ENCODE measurements around the gene PIM2. TPM values are rescaled to one million over a fixed set of nuclear protein-coding genes. Genes with fewer than 3 reads are reported as not detected.

PIM2 gene
- polyA plus RNA-seq, 1 of the 3 experiments (the other 2 are of a cell fraction), result 12.3 TPM

DNA sequence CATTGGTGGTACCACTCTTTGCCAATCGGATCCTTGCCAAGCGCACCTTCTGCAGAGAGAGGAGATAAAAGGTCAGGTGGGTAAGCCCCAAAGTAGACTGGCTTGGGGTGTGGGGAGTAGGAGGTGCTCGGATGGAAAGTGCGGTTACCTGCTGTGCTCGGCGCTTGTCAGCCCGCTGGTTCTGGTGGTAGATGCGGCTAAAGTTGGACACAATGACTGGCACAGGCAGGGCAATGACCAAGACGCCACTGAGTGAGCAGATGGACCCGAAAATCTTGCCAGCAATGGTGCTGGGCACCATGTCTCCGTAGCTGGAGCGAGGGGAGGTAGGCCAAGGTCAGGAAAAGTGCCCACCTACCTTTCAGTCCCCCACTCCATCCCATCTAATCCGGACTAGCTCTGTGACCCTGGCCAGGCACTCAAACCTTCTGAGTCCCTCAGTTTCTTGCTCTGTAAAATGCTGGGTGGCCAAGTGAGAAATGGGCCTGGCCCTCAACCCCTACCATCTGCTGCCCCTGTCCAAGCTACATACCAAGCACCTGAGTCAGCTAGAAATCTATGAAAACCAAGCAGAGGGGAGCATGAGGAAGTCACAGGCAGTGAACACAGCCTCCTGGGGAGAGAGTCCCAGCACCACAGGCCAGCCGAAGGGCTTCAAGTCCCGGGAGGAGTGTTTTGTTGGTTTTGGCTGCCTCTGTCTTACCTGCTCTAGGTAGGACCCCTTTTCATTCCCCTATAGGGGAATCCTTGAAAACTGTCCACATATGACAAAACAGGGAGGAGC, 48.2 kb upstream of the PIM2 start:
- Histone ChIP-seq H3K27ac (ENCODE audit: low read depth in 2 of 2, low read length in 1 of 2) (no peak overlapping the region; a peak in 2 of 4 replicates), H3K4me3 (ENCODE audit: low read depth in 2 of 2, low read length in 1 of 2) (no peak overlapping the region), H3K79me2 (ENCODE audit: insufficient read depth) (no peaks in the 10 kb centered on the region), H2AFZ (ENCODE audit: low read depth) (peak overlapping the region; percentile 21; the same call in 1 of the 2 replicates), H3F3A (replicated peaks; ENCODE audit: insufficient read depth) (no peaks in the 10 kb centered on the region), H3K4me1 (ENCODE audit: control insufficient read depth in 1 of 2, insufficient read depth in 2 of 2, low read depth in 1 of 2, low read length in 1 of 2) (peaks cover 0 to 11% of the 10 kb centered on the region in 2 experiments; a peak in 1 of 4 replicates), H3K9me3 (no peaks in the 10 kb centered on the region), H4K20me1 (ENCODE audit: insufficient read depth) (no peaks in the 10 kb centered on the region), H3K9ac (no peak overlapping the region), H3K4me2 (0 out of 2 replicates have a peak overlapping the region, but pooled peaks have one; percentile 27), H3K36me3 (replicated peaks in 1 of 2; ENCODE audit: control insufficient read depth in 1 of 2, insufficient read depth in 2 of 2, low read length in 1 of 2) (no peaks in the 10 kb centered on the region), H3K27me3 (ENCODE audit: insufficient read depth) (peaks cover 24% of the 10 kb centered on the region; the same call in 1 of the 2 replicates), H3K9me2 (no peaks in the 10 kb centered on the region)
- 57% methylated on average over 13 of the region's 15 CpGs for WGBS (ENCODE audit: low lambda C conversion rate)
- POLR2A ChIA-PET, result no interaction called here
- TF ChIP-seq JUND (IDR thresholded peaks at IDR 0.05), result peak; percentile 30; the same call in 1 of the 2 replicates
- TF ChIP-seq RCOR1 (IDR thresholded peaks at IDR 0.05; ENCODE audit: low read length), result no peak
- DNase-seq, result no peak
- CTCF ChIA-PET, result interaction anchor here (1.3 to 1.4 kb wide), 2 partner anchors 63 to 77 kb away, joined by 3 to 4 read pairs; no protein-coding TSS in a partner anchor

DNA sequence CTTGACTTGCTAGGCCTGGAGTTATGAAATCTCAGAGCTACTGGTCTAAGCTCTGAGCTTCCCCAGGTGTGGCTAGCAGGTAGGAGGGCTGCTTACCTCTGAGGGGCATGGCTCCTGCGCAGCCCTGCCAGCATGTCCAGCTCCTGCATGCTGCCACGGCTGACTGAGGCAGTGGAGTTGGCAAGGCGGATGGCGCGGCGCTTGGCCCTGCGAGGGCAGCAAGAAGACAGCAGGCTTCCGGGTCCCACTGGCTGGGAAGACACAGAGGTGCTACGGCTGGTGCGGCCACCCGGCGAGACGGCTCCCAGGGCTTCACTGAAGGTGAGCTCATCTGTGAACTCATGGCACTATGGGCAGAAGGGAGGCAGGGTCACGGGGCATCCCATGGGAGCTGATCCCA, 47.1 kb upstream of the PIM2 start:
- Histone ChIP-seq H3K4me2 (no peak overlapping the region), H4K20me1 (ENCODE audit: insufficient read depth) (no peaks in the 10 kb centered on the region), H2AFZ (ENCODE audit: low read depth) (no peak overlapping the region), H3K9ac (no peak overlapping the region), H3K4me3 (ENCODE audit: low read depth in 2 of 2, low read length in 1 of 2) (no peak overlapping the region), H3K9me2 (no peaks in the 10 kb centered on the region), H3K36me3 (replicated peaks in 1 of 2; ENCODE audit: control insufficient read depth in 1 of 2, insufficient read depth in 2 of 2, low read length in 1 of 2) (no peaks in the 10 kb centered on the region), H3K79me2 (ENCODE audit: insufficient read depth) (no peaks in the 10 kb centered on the region), H3K27ac (ENCODE audit: low read depth in 2 of 2, low read length in 1 of 2) (no peak overlapping the region), H3K9me3 (no peaks in the 10 kb centered on the region), H3K27me3 (ENCODE audit: insufficient read depth) (peaks cover 24% of the 10 kb centered on the region; the same call in 1 of the 2 replicates), H3K4me1 (ENCODE audit: control insufficient read depth in 1 of 2, insufficient read depth in 2 of 2, low read depth in 1 of 2, low read length in 1 of 2) (peaks cover 0 to 12% of the 10 kb centered on the region in 2 experiments; a peak in 1 of 4 replicates), H3F3A (replicated peaks; ENCODE audit: insufficient read depth) (no peaks in the 10 kb centered on the region)
- DNase-seq, result no peak
- TF ChIP-seq, protein P1, sequence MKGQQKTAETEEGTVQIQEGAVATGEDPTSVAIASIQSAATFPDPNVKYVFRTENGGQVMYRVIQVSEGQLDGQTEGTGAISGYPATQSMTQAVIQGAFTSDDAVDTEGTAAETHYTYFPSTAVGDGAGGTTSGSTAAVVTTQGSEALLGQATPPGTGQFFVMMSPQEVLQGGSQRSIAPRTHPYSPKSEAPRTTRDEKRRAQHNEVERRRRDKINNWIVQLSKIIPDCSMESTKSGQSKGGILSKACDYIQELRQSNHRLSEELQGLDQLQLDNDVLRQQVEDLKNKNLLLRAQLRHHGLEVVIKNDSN (IDR thresholded peaks at IDR 0.05; ENCODE audit: borderline replicate concordance, low read depth), result no peak
- TF ChIP-seq RXRA (IDR thresholded peaks at IDR 0.05; ENCODE audit: borderline replicate concordance, low read depth), result no peak
- no peak for TF ChIP-seq NFIC (IDR thresholded peaks at IDR 0.05; ENCODE audit: borderline replicate concordance)
- no peak for TF ChIP-seq GATA2 (CRISPR knock-in tag; IDR thresholded peaks at IDR 0.05)
- TF ChIP-seq, protein P2, sequence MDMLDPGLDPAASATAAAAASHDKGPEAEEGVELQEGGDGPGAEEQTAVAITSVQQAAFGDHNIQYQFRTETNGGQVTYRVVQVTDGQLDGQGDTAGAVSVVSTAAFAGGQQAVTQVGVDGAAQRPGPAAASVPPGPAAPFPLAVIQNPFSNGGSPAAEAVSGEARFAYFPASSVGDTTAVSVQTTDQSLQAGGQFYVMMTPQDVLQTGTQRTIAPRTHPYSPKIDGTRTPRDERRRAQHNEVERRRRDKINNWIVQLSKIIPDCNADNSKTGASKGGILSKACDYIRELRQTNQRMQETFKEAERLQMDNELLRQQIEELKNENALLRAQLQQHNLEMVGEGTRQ (IDR thresholded peaks at IDR 0.05; ENCODE audit: borderline replicate concordance, low read depth, low read length), result no peak
- no peak for TF ChIP-seq RCOR1 (IDR thresholded peaks at IDR 0.05; ENCODE audit: low read length)
- TF ChIP-seq GABPA (IDR thresholded peaks at IDR 0.05; ENCODE audit: low read depth), result no peak
- TF ChIP-seq EZH2phosphoT487 (IDR thresholded peaks at IDR 0.05; ENCODE audit: borderline replicate concordance, low read depth), result no peak
- TF ChIP-seq SMC3 (IDR thresholded peaks at IDR 0.05; ENCODE audit: low read depth, low read length), result no peak
- ChIA-PET POLR2A (no interaction called here), CTCF (interaction anchor here (1.4 kb wide), 1 partner anchor 78 kb away, joined by 4 read pairs; no protein-coding TSS in a partner anchor)
- WGBS (ENCODE audit: low lambda C conversion rate), result no CpG with 5 or more reads among the region's 14 CpGs
